Mammary epithelial cell (primary cell): ENCODE data around the gene PARVB.

Source experiments
- EZH2 ChIP-seq: IDR thresholded peaks from 2 replicates; pipeline ENCODE4 v1.6.1; 2012; ENCODE audit warnings: low read length, inconsistent platforms, borderline replicate concordance
- TF ChIP-seq, protein P1 (sequence below), 2 donors: IDR thresholded peaks in 1 of 2; conservative IDR thresholded peaks in 1 of 2; 2 replicates each; pipeline ENCODE4 v1.5.1; 2011 to 2012; ENCODE audit warnings: inconsistent platforms in 2 of 2, low read length in 2 of 2, mild to moderate bottlenecking in 2 of 2, control low read depth in 1 of 2, low read depth in 1 of 2; ENCODE audit not compliant: insufficient read depth in 1 of 2; ENCODE audit errors: extremely low read depth in 1 of 2

DNA sequence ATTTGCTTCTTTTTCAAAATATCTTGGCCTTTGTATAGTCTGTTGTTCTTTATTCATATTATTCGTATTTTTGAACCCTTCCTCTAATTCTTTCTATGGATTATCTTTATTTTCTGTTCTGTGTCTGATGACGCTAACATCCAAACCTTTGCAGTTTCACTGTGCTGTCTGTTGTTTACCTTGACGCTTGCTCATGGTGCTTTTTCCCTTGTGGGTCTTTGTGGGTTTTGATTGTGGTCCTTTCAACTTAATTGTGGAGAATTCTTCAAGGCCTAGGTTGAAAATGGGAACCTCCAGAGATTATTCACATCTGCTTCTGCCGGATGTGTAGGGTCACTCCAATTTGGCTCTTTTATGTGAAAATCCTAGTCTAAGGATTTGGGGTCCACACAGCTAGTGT, 191.2 kb downstream of the PARVB start:
- TF ChIP-seq, protein P1, sequence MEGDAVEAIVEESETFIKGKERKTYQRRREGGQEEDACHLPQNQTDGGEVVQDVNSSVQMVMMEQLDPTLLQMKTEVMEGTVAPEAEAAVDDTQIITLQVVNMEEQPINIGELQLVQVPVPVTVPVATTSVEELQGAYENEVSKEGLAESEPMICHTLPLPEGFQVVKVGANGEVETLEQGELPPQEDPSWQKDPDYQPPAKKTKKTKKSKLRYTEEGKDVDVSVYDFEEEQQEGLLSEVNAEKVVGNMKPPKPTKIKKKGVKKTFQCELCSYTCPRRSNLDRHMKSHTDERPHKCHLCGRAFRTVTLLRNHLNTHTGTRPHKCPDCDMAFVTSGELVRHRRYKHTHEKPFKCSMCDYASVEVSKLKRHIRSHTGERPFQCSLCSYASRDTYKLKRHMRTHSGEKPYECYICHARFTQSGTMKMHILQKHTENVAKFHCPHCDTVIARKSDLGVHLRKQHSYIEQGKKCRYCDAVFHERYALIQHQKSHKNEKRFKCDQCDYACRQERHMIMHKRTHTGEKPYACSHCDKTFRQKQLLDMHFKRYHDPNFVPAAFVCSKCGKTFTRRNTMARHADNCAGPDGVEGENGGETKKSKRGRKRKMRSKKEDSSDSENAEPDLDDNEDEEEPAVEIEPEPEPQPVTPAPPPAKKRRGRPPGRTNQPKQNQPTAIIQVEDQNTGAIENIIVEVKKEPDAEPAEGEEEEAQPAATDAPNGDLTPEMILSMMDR (conservative IDR thresholded peaks at IDR 0.05 in 1 of 2, IDR thresholded peaks at IDR 0.05 in 1 of 2; ENCODE audit: extremely low read depth in 1 of 2, insufficient read depth in 1 of 2, low read depth in 1 of 2, low read length in 2 of 2), result no peak
- no peak for TF ChIP-seq EZH2
